ENCODE results near the gene CDS2.

DNA sequence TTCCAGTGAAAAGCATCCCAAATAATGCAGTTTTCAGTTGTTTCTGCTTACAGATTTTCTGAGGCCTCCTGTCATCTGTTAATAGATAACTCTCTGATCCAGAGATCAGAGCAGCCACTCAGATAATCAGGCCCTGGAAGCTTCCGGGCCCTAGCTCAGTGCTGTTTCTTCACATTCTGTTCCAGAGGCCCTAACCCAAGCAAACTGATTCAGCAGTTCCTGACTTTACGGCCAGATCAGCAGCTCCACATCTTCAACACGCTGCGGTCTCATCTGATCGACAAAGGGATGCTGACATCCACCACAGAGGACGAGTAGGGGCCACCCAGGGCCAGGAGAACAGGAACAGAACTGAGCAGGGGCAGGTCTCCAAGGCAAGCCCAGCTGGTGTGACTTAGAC lies 63.1 kb downstream of the CDS2 start:
- TF ChIP-seq EP300 (IDR thresholded peaks at IDR 0.05; ENCODE audit: low read depth) (no peak), POLR2AphosphoS5 (IDR thresholded peaks at IDR 0.05) (no peak)
- TF ChIP-seq, protein P1, sequence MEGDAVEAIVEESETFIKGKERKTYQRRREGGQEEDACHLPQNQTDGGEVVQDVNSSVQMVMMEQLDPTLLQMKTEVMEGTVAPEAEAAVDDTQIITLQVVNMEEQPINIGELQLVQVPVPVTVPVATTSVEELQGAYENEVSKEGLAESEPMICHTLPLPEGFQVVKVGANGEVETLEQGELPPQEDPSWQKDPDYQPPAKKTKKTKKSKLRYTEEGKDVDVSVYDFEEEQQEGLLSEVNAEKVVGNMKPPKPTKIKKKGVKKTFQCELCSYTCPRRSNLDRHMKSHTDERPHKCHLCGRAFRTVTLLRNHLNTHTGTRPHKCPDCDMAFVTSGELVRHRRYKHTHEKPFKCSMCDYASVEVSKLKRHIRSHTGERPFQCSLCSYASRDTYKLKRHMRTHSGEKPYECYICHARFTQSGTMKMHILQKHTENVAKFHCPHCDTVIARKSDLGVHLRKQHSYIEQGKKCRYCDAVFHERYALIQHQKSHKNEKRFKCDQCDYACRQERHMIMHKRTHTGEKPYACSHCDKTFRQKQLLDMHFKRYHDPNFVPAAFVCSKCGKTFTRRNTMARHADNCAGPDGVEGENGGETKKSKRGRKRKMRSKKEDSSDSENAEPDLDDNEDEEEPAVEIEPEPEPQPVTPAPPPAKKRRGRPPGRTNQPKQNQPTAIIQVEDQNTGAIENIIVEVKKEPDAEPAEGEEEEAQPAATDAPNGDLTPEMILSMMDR (IDR thresholded peaks at IDR 0.05): no peak
